ENCODE results near the gene ABCA3. TPM values are rescaled to one million over a fixed set of nuclear protein-coding genes. Genes with fewer than 3 reads are reported as not detected.
"Not testable (repeated sequence)": the region's sequence is repeated elsewhere in the genome, so short reads cannot be mapped to it uniquely, and the experiment has no call there.

Gene ABCA3
- total RNA-seq (10 to 100 TPM in 1 of 4 donors, 1 to 10 TPM in 3; 4.9 to 21.3 (median 7.4) TPM), polyA plus RNA-seq (1 to 10 TPM in 1 of 3 donors, under 1 TPM in 2; 0.46 to 4.2 (median 0.60) TPM)

DNA sequence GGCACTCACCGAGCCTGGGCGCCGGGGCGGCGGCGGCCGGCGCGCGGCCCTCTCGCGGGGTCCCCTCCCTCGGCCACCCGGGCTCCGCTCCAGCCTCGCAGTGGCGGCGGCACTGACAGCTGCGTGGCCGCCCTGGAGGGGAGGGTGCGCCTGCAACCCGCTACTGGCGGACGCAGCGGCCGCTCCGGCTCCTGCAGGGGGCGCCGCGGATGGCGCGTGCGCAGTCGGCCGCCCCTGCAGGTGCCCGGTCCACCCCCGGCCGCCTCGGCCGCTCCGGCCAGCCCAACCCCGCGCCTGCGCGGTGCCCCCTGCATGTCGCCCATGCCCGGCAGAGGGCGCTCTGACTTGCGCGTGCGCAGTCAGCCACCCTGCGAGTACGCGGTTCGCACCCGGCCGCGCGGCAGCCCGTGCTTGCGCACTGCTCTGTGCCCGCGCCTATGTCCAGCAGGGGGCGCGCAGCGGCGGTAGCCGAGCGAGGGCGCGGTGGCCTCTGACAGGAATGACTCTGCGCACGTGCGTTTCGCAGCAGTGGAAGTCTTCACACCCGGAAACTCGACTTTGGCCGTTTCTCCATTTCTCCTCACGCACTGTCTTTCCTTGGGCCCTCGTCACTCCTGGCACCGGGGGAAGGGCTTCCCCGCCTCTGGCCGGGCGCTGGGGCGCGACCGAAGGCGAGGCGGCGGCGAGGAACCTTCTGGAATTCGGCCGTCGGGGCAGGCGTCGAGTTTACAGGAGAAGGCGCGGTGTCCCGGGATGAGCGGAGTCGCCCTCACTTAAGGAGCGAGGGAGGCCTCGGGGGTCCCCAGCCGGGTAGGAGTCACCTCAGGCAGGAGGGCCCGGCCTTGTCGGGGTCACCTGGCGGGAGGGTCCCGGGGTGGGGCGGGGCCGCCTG is at the start of gene ABCA3:
Gene ABCA3, minus strand, starts transcription at position 165 of the 892 bp plus-strand sequence. CDS start 14,262 bp downstream, outside the sequence.
- TF ChIP-seq CTCF (IDR thresholded peaks at IDR 0.05) (peak; percentile 98 to 100 (median 99)), EP300 (IDR thresholded peaks at IDR 0.05) (no peak), POLR2AphosphoS5 (IDR thresholded peaks at IDR 0.05) (peak; percentile 43 to 74 (median 54))
- Histone ChIP-seq H3K27me3 (no peaks in the 10 kb centered on the region), H3K4me1 (peaks cover 0 to 27% (median 22%) of the 10 kb centered on the region in 4 donors), H3K36me3 (no peaks in the 10 kb centered on the region), H3K4me3 (peak within 1 kb of the TSS; percentile 68 to 82 (median 81)), H3K27ac (peak within 1 kb of the TSS; percentile 67 to 76 (median 70)), H3K9me3 (no peaks in the 10 kb centered on the region)
- intact Hi-C loops (cut with DNase I): loop anchor here (1.0 to 2.0 kb wide), 2 partner anchors 88 to 160 kb away; partner anchors contain the start of gene CCNF
- WGBS, 2 donors: 13 to 19% methylated on average over 110 of the region's 110 CpGs
- peak; percentile 95 for DNase-seq

DNA sequence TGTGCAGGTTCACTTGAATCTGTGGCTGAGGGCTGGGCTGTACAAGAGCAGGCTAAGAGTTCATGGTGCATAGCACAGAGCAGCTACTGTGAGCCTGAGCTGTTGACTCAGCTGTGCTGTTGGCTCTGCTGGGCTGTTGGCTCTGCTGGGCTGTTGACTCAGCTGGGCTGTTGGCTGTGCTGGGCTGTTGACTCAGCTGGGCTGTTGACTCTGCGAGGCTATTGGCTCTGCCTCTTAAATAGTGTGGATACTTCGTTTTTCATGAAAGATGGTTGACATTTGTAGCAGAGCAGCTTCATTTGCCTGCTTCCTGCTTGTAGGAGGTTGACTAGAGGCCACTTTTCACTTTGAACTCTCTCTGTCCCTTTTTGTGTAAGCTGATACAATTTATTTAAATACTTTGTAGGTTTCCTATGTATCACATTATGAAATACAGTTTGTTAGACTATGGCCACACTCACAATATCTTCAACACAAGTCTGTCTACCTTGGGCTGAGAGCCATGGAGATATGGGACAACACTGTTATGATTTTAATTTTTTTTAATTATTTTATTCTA is 48.4 kb upstream of the ABCA3 start:
- H3K4me1 ChIP-seq: no peaks in the 10 kb centered on the region
- intact Hi-C loops (cut with DNase I): no loop called here
- no peak overlapping the region for H3K4me3 ChIP-seq
- H3K27me3 ChIP-seq: no peaks in the 10 kb centered on the region
- WGBS, 2 donors: 9 to 40% methylated on average over 2 of the region's 2 CpGs
- no peak for DNase-seq
- H3K9me3 ChIP-seq: peaks cover 0 to 6% (median 2%) of the 10 kb centered on the region in 4 donors
- H3K27ac ChIP-seq: no peak overlapping the region
- H3K36me3 ChIP-seq: no peaks in the 10 kb centered on the region
- no peak for TF ChIP-seq EP300 (IDR thresholded peaks at IDR 0.05)
- no peak for TF ChIP-seq POLR2A (IDR thresholded peaks at IDR 0.05)
- TF ChIP-seq CTCF (IDR thresholded peaks at IDR 0.05): no peak
- no peak for TF ChIP-seq POLR2AphosphoS5 (IDR thresholded peaks at IDR 0.05)

DNA sequence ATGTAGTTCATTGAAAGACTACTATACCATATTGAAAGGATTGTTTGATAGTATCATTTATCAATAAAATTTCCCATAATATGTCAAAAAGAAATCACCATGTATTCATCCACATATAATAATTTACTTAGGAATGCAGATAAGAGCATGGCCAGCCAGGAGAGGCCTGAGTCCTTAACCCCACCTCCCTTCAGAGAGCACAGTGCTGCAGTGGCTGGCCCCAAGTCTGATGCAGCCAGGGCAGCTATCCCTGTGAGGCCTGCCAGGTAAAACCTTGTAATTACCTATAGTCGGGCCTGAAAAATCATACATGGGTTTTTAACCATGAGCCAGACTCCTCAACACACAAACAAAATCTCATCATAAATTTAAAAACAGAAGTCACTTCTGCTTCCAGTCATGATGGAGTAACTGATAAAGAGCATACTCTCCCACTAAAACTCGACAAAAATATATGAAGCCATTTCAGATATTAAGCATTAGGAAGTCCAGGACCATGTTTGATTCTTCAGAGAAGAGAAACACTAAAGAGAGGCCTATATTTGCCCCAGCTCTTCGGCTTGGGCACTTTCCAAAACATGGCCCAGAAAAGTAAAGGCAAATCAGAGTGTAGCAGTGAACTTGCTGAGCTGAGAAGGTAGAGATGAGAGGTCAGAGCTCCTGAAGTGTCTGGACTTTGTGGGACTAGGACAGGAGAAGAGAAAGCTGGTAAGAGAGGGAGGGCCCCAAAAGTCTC is 47.8 kb upstream of the ABCA3 start:
- no peaks in the 10 kb centered on the region for H3K4me1 ChIP-seq
- no peaks in the 10 kb centered on the region for H3K36me3 ChIP-seq
- TF ChIP-seq CTCF (IDR thresholded peaks at IDR 0.05) (no peak), EP300 (IDR thresholded peaks at IDR 0.05) (no peak)
- H3K27me3 ChIP-seq: no peaks in the 10 kb centered on the region
- no peak overlapping the region for H3K4me3 ChIP-seq
- H3K27ac ChIP-seq: no peak overlapping the region
- H3K9me3 ChIP-seq: peaks cover 0 to 6% (median 2%) of the 10 kb centered on the region in 4 donors
- intact Hi-C loops (cut with DNase I): no loop called here
- 81 to 88% methylated on average over 3 of the region's 3 CpGs for WGBS, 2 donors
- no peak for DNase-seq

DNA sequence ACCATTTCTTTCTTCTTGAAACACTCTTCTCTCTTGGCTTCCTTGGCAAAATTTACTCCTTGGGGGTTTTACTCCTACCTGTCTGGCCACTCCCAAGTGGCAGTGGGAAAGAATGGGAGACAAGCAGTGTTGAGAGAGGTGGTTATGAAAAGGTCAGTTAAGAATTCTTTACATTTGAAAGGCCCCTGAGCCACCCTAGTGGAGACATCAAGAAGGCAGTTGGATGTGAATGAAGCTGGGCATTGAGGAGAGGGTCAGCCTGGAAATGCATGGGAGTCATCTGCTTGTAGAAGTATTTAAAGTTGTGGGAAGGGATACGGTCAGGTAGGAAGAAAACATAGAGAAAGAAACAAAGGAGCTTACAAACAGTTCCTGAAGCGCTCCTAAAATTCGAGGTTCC is 46.5 kb upstream of the ABCA3 start:
- intact Hi-C loops (cut with DNase I): no loop called here
- TF ChIP-seq POLR2AphosphoS5 (IDR thresholded peaks at IDR 0.05) (no peak), POLR2A (IDR thresholded peaks at IDR 0.05) (no peak), EP300 (IDR thresholded peaks at IDR 0.05) (no peak), CTCF (IDR thresholded peaks at IDR 0.05) (no peak)
- WGBS, 2 donors: 73 to 83% methylated on average over 3 of the region's 3 CpGs
- Histone ChIP-seq H3K27ac (no peak overlapping the region), H3K9me3 (peaks cover 0 to 6% (median 2%) of the 10 kb centered on the region in 4 donors), H3K27me3 (no peaks in the 10 kb centered on the region), H3K4me1 (no peaks in the 10 kb centered on the region), H3K36me3 (no peaks in the 10 kb centered on the region), H3K4me3 (no peak overlapping the region)
- DNase-seq: no peak

DNA sequence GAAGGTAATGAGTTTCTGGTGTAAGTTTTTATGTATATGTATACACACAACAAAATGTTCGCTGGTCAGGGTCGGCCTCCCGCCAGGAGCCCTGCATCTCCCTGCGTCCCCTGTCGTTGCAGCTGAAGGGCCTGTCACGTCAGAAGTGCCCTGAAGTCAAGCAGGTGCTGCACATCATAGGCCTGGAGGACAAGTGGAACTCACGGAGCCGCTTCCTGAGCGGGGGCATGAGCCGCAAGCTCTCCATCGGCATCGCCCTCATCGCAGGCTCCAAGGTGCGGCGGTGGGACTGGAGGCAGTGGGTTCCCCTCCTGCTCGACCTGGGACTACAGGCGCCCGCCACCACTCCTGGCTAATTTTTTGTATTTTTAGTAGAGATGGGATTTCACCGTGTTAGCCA is 45.5 kb upstream of the ABCA3 start:
- 85 to 89% methylated on average over 19 of the region's 19 CpGs for WGBS, 2 donors
- H3K4me3 ChIP-seq; intact Hi-C loops (cut with DNase I); H3K27me3 ChIP-seq; H3K27ac ChIP-seq; H3K36me3 ChIP-seq; H3K4me1 ChIP-seq; H3K9me3 ChIP-seq; DNase-seq: not testable (repeated sequence)

All from sigmoid colon (tissue), 7 donors.